Ovary (tissue), 9 donors: ENCODE results near the gene METTL6. TPM values are rescaled to one million over a fixed set of nuclear protein-coding genes. Genes with fewer than 3 reads are reported as not detected.
"Not testable (repeated sequence)": the region's sequence is repeated elsewhere in the genome, so short reads cannot be mapped to it uniquely, and the experiment has no call there.

Source experiments
- DNase-seq, 5 donors: peaks; one replicate each; pipeline ENCODE4 v3.0.0-alpha.2; 2019 to 2020
- H3K27ac ChIP-seq, 2 donors: fragments of 200-600 bp; one replicate each; pipeline versions ENCODE4 v1.5.1 to v1.8.0; 2019 to 2022
- H3K27me3 ChIP-seq: fragments of 200-600 bp; one replicate; pipeline ENCODE4 v1.8.0; 2022
- H3K36me3 ChIP-seq: fragments of 200-600 bp; sonication (generic); one replicate; pipeline ENCODE4 v1.5.1; 2019
- H3K4me1 ChIP-seq: one replicate; pipeline ENCODE4 v1.8.1; 2013; ENCODE audit warnings: mild to moderate bottlenecking, moderate library complexity; ENCODE audit not compliant: insufficient read depth
- H3K4me3 ChIP-seq: fragments of 200-600 bp; sonication (generic); one replicate; pipeline ENCODE4 v1.5.1; 2017
- H3K9me3 ChIP-seq, 2 donors: fragments of 200-600 bp in 1 of 2; sonication (generic) in 1 of 2; one replicate each; pipeline versions ENCODE4 v1.5.1 to v1.8.1; 2013 to 2019; ENCODE audit warnings: mild to moderate bottlenecking in 1 of 2, moderate library complexity in 1 of 2
- CTCF ChIP-seq, 3 donors: fragments of 450-650 bp in 2 of 3; fragments of 200-600 bp in 1 of 3; IDR thresholded peaks; one replicate each; pipeline versions ENCODE4 v1.5.1 to v1.8.0; 2016 to 2022; ENCODE audit warnings: antibody characterized with exemption in 3 of 3, mild to moderate bottlenecking in 1 of 3
- EP300 ChIP-seq: sonication (generic); formaldehyde crosslinking; IDR thresholded peaks from one replicate; pipeline ENCODE4 v1.6.1; 2017; ENCODE audit warnings: antibody characterized with exemption
- POLR2A ChIP-seq: fragments of 450-650 bp; IDR thresholded peaks from one replicate; pipeline ENCODE4 v1.6.1; 2017; ENCODE audit warnings: antibody characterized with exemption, mild to moderate bottlenecking, moderate library complexity
- WGBS, 3 donors: extraction: QIAGEN DNeasy Blood & Tissue Kit in 1 of 3; methylation state at CpG; one replicate each; pipeline versions ENCODE4 v1.1.5 to v1.1.7; 2013 to 2017; 5-methylcytosine and 5-hydroxymethylcytosine counted together
- intact Hi-C, 4 donors: fragments of 100-400 bp; cut with DNase I; formaldehyde crosslinking; loops; one replicate each; pipeline versions ENCODE4 v1.11.0 to v1.15.1; 2022 to 2023
- polyA plus RNA-seq, 2 donors: library from polyadenylated mRNA; stranded (reverse); fragments of 200-250 nt in 1 of 2; fragments of 350-450 nt in 1 of 2; fragmentation: Illumina TruSeq in 1 of 2; extraction: RNeasy Lipid Tissue Mini Kit (QIAGEN cat#74804) in 1 of 2; gene quantifications; one replicate each; pipeline ENCODE4 v1.2.3, GENCODE V29; 2013 to 2014
- total RNA-seq, 7 donors: library from RNA; depleted of rRNA in 2 of 7; stranded (reverse); fragments of >200 nt in 2 of 7; fragmentation: NEBNext Ultra II Directional in 3 of 7; extraction: Animal tissue kit (Norgen Biotek cat#: 25700) in 3 of 7; gene quantifications; one replicate each; pipeline versions ENCODE4 v1.1.0 to v1.2.4, GENCODE V29; 2016 to 2023
- donor health status: DM: no; HTN: no; CAD: no; lungs with moderate emphysema.
- donor health status: DM: no; HTN: no; CAD: no.
- donor health status: Bipolar disorder and iron deficiency.
- donor health status: DM: yes; HTN: yes; CAD: no.
- donor health status: DM: no; HTN: no; CAD: no.
- donor health status: DM: yes; HTN: yes; CAD: no.

The METTL6 gene
- total and polyA plus RNA-seq, 9 donors: 13.0 to 25.6 (median 21.7) TPM

GRCh38 chr3:15462451-15462850, 35.1 kb upstream of the METTL6 start:
- no peaks in the 10 kb centered on the region for H3K9me3 ChIP-seq
- H3K36me3 ChIP-seq: no peaks in the 10 kb centered on the region
- TF ChIP-seq POLR2A (no peak), CTCF (IDR thresholded peaks at IDR 0.05) (no peak), EP300 (no peak)
- intact Hi-C loops: no loop called here
- H3K4me1 ChIP-seq: no peaks in the 10 kb centered on the region
- H3K4me3 ChIP-seq: no peak overlapping the region
- DNase-seq: no peak
- 85 to 93% (median 93%) methylated on average over 5 of the region's 5 CpGs for WGBS, 3 donors
- H3K27ac ChIP-seq: no peak overlapping the region
- no peaks in the 10 kb centered on the region for H3K27me3 ChIP-seq

GRCh38 chr3:15460891-15461531, 33.7 kb upstream of the METTL6 start:
- Histone ChIP-seq H3K4me1 (no peaks in the 10 kb centered on the region), H3K27me3 (no peaks in the 10 kb centered on the region), H3K36me3 (no peaks in the 10 kb centered on the region), H3K27ac (no peak overlapping the region), H3K9me3 (no peaks in the 10 kb centered on the region), H3K4me3 (no peak overlapping the region)
- intact Hi-C loops: no loop called here
- whole genome bisulfite sequencing, 3 donors: 64 to 71% (median 71%) methylated on average over 4 of the region's 4 CpGs
- DNase-seq: no peak
- TF ChIP-seq CTCF (IDR thresholded peaks at IDR 0.05) (no peak), POLR2A (no peak), EP300 (no peak)

GRCh38 chr3:15458212-15458780, 31.0 kb upstream of the METTL6 start:
- WGBS, 3 donors: 94 to 97% (median 95%) methylated on average over 7 of the region's 7 CpGs
- no peaks in the 10 kb centered on the region for H3K4me1 ChIP-seq
- TF ChIP-seq EP300: no peak
- TF ChIP-seq POLR2A: no peak
- TF ChIP-seq CTCF (IDR thresholded peaks at IDR 0.05): no peak

GRCh38 chr3:15456915-15457314, 29.6 kb upstream of the METTL6 start:
- H3K27ac ChIP-seq, H3K36me3 ChIP-seq, H3K4me1 ChIP-seq, intact Hi-C loops, H3K27me3 ChIP-seq, DNase-seq, H3K9me3 ChIP-seq, H3K4me3 ChIP-seq: not testable (repeated sequence)
- 92 to 95% (median 92%) methylated on average over 10 of the region's 10 CpGs for WGBS, 3 donors

More at GRCh38 chr3:15458212-15458780, 31.0 kb upstream of the METTL6 start:
- no peak overlapping the region for H3K4me3 ChIP-seq
- no peaks in the 10 kb centered on the region for H3K9me3 ChIP-seq
- H3K27ac ChIP-seq: no peak overlapping the region
- no peaks in the 10 kb centered on the region for H3K36me3 ChIP-seq
- intact Hi-C loops: no loop called here
- no peak for DNase-seq
- no peaks in the 10 kb centered on the region for H3K27me3 ChIP-seq

- H3K27me3 ChIP-seq: no peaks in the 10 kb centered on the region
- intact Hi-C loops: no loop called here
- 73 to 88% (median 86%) methylated on average over 2 of the region's 2 CpGs for WGBS, 3 donors
- TF ChIP-seq EP300 (no peak), POLR2A (no peak), CTCF (IDR thresholded peaks at IDR 0.05) (no peak)
- no peaks in the 10 kb centered on the region for H3K4me1 ChIP-seq
- no peaks in the 10 kb centered on the region for H3K9me3 ChIP-seq
- DNase-seq: no peak
- no peaks in the 10 kb centered on the region for H3K36me3 ChIP-seq
- H3K27ac ChIP-seq: no peak overlapping the region
- H3K4me3 ChIP-seq: no peak overlapping the region
Measured at GRCh38 chr3:15456321-15456720, 29.0 kb upstream of the METTL6 start.
